Fibroblast of skin of back (primary cell): ENCODE measurements around the gene SMIM44.

Experiments used
- DNase-seq: peaks from one replicate; pipeline ENCODE4 v3.0.0-alpha.2; 2013

SMIM44 gene

GRCh38 chr19:3499738-3500428 is 16.6 kb upstream of the SMIM44 start:
- no peak for DNase-seq

- DNase-seq, result no peak
These were observed 14.7 kb upstream of the SMIM44 start for GRCh38 chr19:3497757-3498520.

- no peak for DNase-seq
These were observed 13.4 kb upstream of the SMIM44 start for GRCh38 chr19:3496392-3497273.

- DNase-seq, result no peak
These were observed 11.3 kb upstream of the SMIM44 start for GRCh38 chr19:3494559-3494958.

- no peak for DNase-seq
These were observed 10.8 kb upstream of the SMIM44 start for GRCh38 chr19:3494051-3494450.

- DNase-seq, result no peak
These were observed 10.4 kb upstream of the SMIM44 start for GRCh38 chr19:3493651-3494050.

- no peak for DNase-seq
These were observed 9.7 kb upstream of the SMIM44 start for GRCh38 chr19:3492919-3493318.

- DNase-seq, result no peak
These were observed 9.0 kb upstream of the SMIM44 start for GRCh38 chr19:3492131-3492839.

GRCh38 chr19:3491396-3492119 is 8.3 kb upstream of the SMIM44 start:
- no peak for DNase-seq

GRCh38 chr19:3482507-3483225 is 575 bp downstream of the SMIM44 start:
- no peak for DNase-seq

GRCh38 chr19:3481241-3482090 is 1.8 kb downstream of the SMIM44 start:
- DNase-seq, result no peak

GRCh38 chr19:3480383-3481091 is 2.7 kb downstream of the SMIM44 start, which contains the start of gene SMIM24:
Gene SMIM24, minus strand, starts transcription at chr19:3480525. Its CDS starts 62 bp downstream, at chr19:3480463.
- DNase-seq, result no peak

- DNase-seq, result no peak
These were observed 3.4 kb downstream of the SMIM44 start for GRCh38 chr19:3479834-3480215.

GRCh38 chr19:3479177-3479833 is 3.9 kb downstream of the SMIM44 start:
- no peak for DNase-seq

- DNase-seq, result no peak
These were observed 4.6 kb downstream of the SMIM44 start for GRCh38 chr19:3478409-3479176.

GRCh38 chr19:3477951-3478350 is 5.3 kb downstream of the SMIM44 start:
- DNase-seq, result no peak

GRCh38 chr19:3477506-3477905 is 5.7 kb downstream of the SMIM44 start:
- no peak for DNase-seq

- DNase-seq, result no peak
These were observed 6.4 kb downstream of the SMIM44 start for GRCh38 chr19:3476830-3477229.
